ENCODE measurements around the gene GCFC2. TPM values are rescaled to one million over a fixed set of nuclear protein-coding genes. Genes with fewer than 3 reads are reported as not detected.

Gene GCFC2
- total and polyA plus RNA-seq, 9 of the 15 experiments (the other 6 are each of a cell fraction or from before 2014, with no cell fraction given), result 10.5 to 40.6 (median 23.0) TPM

DNA sequence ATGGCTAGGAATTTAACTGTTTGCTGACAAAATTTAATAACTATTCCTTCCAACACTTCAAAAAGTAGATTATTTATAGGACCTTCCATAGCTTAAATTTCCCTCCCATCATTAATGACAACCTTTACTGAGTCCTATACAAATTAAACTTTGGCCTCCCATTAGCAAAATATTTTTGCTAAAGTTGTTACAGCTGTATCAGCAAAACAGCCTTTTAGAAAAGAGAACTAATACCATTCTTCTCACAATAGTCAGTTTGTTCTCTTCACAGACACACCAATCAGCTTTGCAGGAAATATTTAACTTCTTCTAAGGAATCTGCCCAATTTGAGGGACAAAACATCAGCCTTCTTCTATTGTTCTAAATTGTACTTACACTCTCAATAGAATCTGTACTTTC, 12.0 kb upstream of the GCFC2 start:
- H3K36me3 ChIP-seq (ENCODE audit: control insufficient read depth, insufficient read depth, low read length), result no peaks in the 10 kb centered on the region
- peaks cover 2 to 7% of the 10 kb centered on the region in 2 experiments; a peak in 4 of 5 replicates for H3K27me3 ChIP-seq (ENCODE audit: control insufficient read depth in 2 of 2, insufficient read depth in 2 of 2, low read length in 2 of 2)
- in situ Hi-C loops (cut with MboI), result no loop called here
- no peak for FAIRE-seq
- H3K4me3 ChIP-seq, result no peak overlapping the region
- no TSS peak for BruUV-seq (replicated peaks)
- no peaks in the 10 kb centered on the region for H3K9me1 ChIP-seq (ENCODE audit: control insufficient read depth, insufficient read depth, low read length)
- ATAC-seq, result no peak
- TF ChIP-seq ZNF780A (CRISPR knock-in tag; IDR thresholded peaks at IDR 0.05), result no peak
- TF ChIP-seq TEAD1 (CRISPR knock-in tag; IDR thresholded peaks at IDR 0.05), result no peak
- TF ChIP-seq ARID2 (IDR thresholded peaks at IDR 0.05), result no peak
- TF ChIP-seq ZNF316 (IDR thresholded peaks at IDR 0.05), result peak; percentile 13; the same call in 1 of the 2 replicates
- no peak for TF ChIP-seq RFX5 (IDR thresholded peaks at IDR 0.05; ENCODE audit: low read depth, low read length)
- TF ChIP-seq SRSF9 (IDR thresholded peaks at IDR 0.05; ENCODE audit: borderline replicate concordance, low read depth, low read length), result no peak
- no peaks in the 10 kb centered on the region for H3K79me2 ChIP-seq (ENCODE audit: control insufficient read depth, insufficient read depth, low read length)
- H4K20me1 ChIP-seq (replicated peaks; ENCODE audit: control insufficient read depth, insufficient read depth, low read length), result no peaks in the 10 kb centered on the region
- no peak overlapping the region for H3K27ac ChIP-seq (ENCODE audit: extremely low read depth, low read depth, low read length)
- H3K9ac ChIP-seq (ENCODE audit: insufficient read depth in 1 of 2, low read depth in 2 of 2, low read length in 2 of 2), result no peak overlapping the region
- H3K9me3 ChIP-seq (replicated peaks; ENCODE audit: control insufficient read depth, insufficient read depth, low read depth, low read length), result no peaks in the 10 kb centered on the region
- no peak overlapping the region for H3K4me2 ChIP-seq (ENCODE audit: insufficient read depth, low read length)
- no peaks in the 10 kb centered on the region for H3K4me1 ChIP-seq (replicated peaks in 1 of 2; ENCODE audit: control insufficient read depth in 2 of 2, insufficient read depth in 2 of 2, low read length in 2 of 2)
- DNase-seq (ENCODE audit: extremely low read depth in 1 of 4, low spot score in 3 of 4), result no peak
- ChIA-PET POLR2A (interaction anchor here (1.5 kb wide), 1 partner anchor 12 kb away, joined by 5 read pairs; the partner anchor contains the start of gene GCFC2), CTCF (ENCODE audit: low intra/inter-chr PET ratio) (interaction anchor here (0.6 kb wide), 1 partner anchor 764 kb away, joined by 3 read pairs; the partner anchor contains the start of gene POLE4)
- H2AFZ ChIP-seq (ENCODE audit: low read depth, low read length), result no peak overlapping the region
- intact Hi-C loops (cut with micrococcal nuclease), result no loop called here

DNA sequence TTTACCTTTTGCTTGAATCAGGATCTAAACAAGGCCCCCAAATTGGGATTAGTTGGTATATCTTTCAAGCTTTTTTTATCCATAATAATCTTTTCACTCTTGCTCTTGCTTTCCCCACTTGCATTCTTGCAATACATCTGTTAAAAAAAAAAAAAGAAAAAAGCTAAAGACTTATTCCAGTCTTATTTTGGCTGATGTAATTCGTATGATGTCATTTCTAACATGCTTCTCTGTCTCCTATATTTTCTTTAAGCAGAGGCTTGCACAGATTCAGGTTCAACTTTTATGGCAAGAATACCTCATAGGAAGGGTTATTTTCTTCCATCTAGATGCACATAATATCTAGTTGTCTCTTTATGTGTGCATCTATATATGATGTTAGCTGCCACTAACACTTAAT, 9.8 kb upstream of the GCFC2 start:
- Histone ChIP-seq H3K9ac (ENCODE audit: insufficient read depth in 1 of 2, low read depth in 2 of 2, low read length in 2 of 2) (no peak overlapping the region), H3K9me3 (replicated peaks; ENCODE audit: control insufficient read depth, insufficient read depth, low read depth, low read length) (no peaks in the 10 kb centered on the region), H3K36me3 (ENCODE audit: control insufficient read depth, insufficient read depth, low read length) (no peaks in the 10 kb centered on the region), H2AFZ (ENCODE audit: low read depth, low read length) (no peak overlapping the region), H3K27ac (ENCODE audit: extremely low read depth, low read depth, low read length) (no peak overlapping the region), H3K4me1 (replicated peaks in 1 of 2; ENCODE audit: control insufficient read depth in 2 of 2, insufficient read depth in 2 of 2, low read length in 2 of 2) (peaks cover 0 to 4% of the 10 kb centered on the region in 2 experiments; a peak in 1 of 5 replicates), H3K27me3 (ENCODE audit: control insufficient read depth in 2 of 2, insufficient read depth in 2 of 2, low read length in 2 of 2) (peaks cover 2 to 13% of the 10 kb centered on the region in 2 experiments; a peak in 4 of 5 replicates), H3K4me3 (no peak overlapping the region), H4K20me1 (replicated peaks; ENCODE audit: control insufficient read depth, insufficient read depth, low read length) (no peaks in the 10 kb centered on the region), H3K79me2 (ENCODE audit: control insufficient read depth, insufficient read depth, low read length) (no peaks in the 10 kb centered on the region), H3K4me2 (ENCODE audit: insufficient read depth, low read length) (no peak overlapping the region), H3K9me1 (ENCODE audit: control insufficient read depth, insufficient read depth, low read length) (no peaks in the 10 kb centered on the region)
- in situ Hi-C loops (cut with MboI) (no loop called here), intact Hi-C loops (cut with micrococcal nuclease) (no loop called here)
- ChIA-PET CTCF (ENCODE audit: low intra/inter-chr PET ratio) (interaction anchor here (0.6 kb wide), 1 partner anchor 9 kb away, joined by 8 read pairs; no protein-coding TSS in a partner anchor), POLR2A (no interaction called here)
- FAIRE-seq, result no peak
- DNase-seq (ENCODE audit: extremely low read depth in 1 of 4, low spot score in 3 of 4), result no peak
- ATAC-seq, result no peak
- WGBS (ENCODE audit: insufficient coverage, low coverage, missing lambda C conversion rate), result 0% methylated on average over 1 of the region's 1 CpG
- no TSS peak for BruUV-seq (replicated peaks)
- no peak for TF ChIP-seq TCF7 (IDR thresholded peaks at IDR 0.05; ENCODE audit: borderline replicate concordance)
- no peak for TF ChIP-seq ARID2 (IDR thresholded peaks at IDR 0.05)
- TF ChIP-seq POLR2A (conservative IDR thresholded peaks at IDR 0.05), result no peak
- TF ChIP-seq KLF6 (CRISPR knock-in tag; IDR thresholded peaks at IDR 0.05; ENCODE audit: borderline replicate concordance), result no peak
- no peak for TF ChIP-seq ZNF124 (CRISPR knock-in tag; IDR thresholded peaks at IDR 0.05)
- no peak for TF ChIP-seq ZNF212 (CRISPR knock-in tag; IDR thresholded peaks at IDR 0.05)
- TF ChIP-seq PTBP1 (IDR thresholded peaks at IDR 0.05; ENCODE audit: low read depth, low read length), result no peak
- TF ChIP-seq, protein P1, sequence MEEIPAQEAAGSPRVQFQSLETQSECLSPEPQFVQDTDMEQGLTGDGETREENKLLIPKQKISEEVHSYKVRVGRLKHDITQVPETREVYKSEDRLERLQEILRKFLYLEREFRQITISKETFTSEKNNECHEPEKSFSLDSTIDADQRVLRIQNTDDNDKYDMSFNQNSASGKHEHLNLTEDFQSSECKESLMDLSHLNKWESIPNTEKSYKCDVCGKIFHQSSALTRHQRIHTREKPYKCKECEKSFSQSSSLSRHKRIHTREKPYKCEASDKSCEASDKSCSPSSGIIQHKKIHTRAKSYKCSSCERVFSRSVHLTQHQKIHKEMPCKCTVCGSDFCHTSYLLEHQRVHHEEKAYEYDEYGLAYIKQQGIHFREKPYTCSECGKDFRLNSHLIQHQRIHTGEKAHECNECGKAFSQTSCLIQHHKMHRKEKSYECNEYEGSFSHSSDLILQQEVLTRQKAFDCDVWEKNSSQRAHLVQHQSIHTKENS (CRISPR knock-in tag; IDR thresholded peaks at IDR 0.05), result no peak
- no peak for TF ChIP-seq SMARCE1 (IDR thresholded peaks at IDR 0.05)
- TF ChIP-seq STAT5A (IDR thresholded peaks at IDR 0.05; ENCODE audit: borderline replicate concordance, low read length), result no peak
- TF ChIP-seq RB1 (IDR thresholded peaks at IDR 0.05; ENCODE audit: low read depth), result no peak
- TF ChIP-seq NFIC (IDR thresholded peaks at IDR 0.05), result no peak
- TF ChIP-seq NCOR1 (IDR thresholded peaks at IDR 0.05), result no peak
- no peak for TF ChIP-seq ZKSCAN1 (IDR thresholded peaks at IDR 0.05; ENCODE audit: low read depth, low read length)
- TF ChIP-seq MTA3 (IDR thresholded peaks at IDR 0.05; ENCODE audit: borderline replicate concordance), result no peak
- no peak for TF ChIP-seq ZNF644 (tag; IDR thresholded peaks at IDR 0.05; ENCODE audit: low read depth)

All from K562 (cell line).